Gastroesophageal sphincter (tissue), 3 donors: Measurements from ENCODE around the gene TM9SF1.

Source experiments
- EP300 ChIP-seq: sonication (generic); formaldehyde crosslinking; IDR thresholded peaks from one replicate; pipeline ENCODE4 v1.6.1; 2017; ENCODE audit warnings: antibody characterized with exemption, mild to moderate bottlenecking
- POLR2A ChIP-seq, 2 donors: fragments of 450-650 bp; IDR thresholded peaks; one replicate each; pipeline ENCODE4 v1.6.1; 2017; ENCODE audit warnings: antibody characterized with exemption in 2 of 2, mild to moderate bottlenecking in 2 of 2, moderate library complexity in 1 of 2
- POLR2AphosphoS5 ChIP-seq: sonication (generic); formaldehyde crosslinking; IDR thresholded peaks from one replicate; pipeline ENCODE4 v1.6.1; 2017; ENCODE audit warnings: antibody characterized with exemption
- TF ChIP-seq, protein P1 (sequence below), 4 experiments: fragments of 200-600 bp in 2 of 4; fragments of 450-650 bp in 2 of 4; sonication (generic) in 1 of 4; IDR thresholded peaks; one replicate each; pipeline ENCODE4 v1.5.1; 2017 to 2019; ENCODE audit warnings: antibody characterized with exemption in 4 of 4, mild to moderate bottlenecking in 2 of 4, moderate library complexity in 2 of 4

DNA sequence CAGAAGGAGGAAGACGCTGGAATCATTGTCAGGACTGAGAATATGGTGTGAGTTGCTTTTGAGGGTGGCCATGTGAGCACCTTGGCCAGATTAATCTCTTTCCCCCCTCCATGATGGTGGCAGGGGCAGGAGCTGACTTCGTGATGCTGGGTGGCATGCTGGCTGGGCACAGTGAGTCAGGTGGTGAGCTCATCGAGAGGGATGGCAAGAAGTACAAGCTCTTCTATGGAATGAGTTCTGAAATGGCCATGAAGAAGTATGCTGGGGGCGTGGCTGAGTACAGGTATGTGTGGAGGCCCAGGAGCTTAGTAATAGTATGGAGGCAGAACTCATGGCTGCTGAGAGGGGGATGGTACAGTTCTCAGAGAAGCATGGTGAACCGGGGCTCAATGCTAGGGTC is 42.9 kb upstream of the TM9SF1 start:
- TF ChIP-seq, protein P1, sequence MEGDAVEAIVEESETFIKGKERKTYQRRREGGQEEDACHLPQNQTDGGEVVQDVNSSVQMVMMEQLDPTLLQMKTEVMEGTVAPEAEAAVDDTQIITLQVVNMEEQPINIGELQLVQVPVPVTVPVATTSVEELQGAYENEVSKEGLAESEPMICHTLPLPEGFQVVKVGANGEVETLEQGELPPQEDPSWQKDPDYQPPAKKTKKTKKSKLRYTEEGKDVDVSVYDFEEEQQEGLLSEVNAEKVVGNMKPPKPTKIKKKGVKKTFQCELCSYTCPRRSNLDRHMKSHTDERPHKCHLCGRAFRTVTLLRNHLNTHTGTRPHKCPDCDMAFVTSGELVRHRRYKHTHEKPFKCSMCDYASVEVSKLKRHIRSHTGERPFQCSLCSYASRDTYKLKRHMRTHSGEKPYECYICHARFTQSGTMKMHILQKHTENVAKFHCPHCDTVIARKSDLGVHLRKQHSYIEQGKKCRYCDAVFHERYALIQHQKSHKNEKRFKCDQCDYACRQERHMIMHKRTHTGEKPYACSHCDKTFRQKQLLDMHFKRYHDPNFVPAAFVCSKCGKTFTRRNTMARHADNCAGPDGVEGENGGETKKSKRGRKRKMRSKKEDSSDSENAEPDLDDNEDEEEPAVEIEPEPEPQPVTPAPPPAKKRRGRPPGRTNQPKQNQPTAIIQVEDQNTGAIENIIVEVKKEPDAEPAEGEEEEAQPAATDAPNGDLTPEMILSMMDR (IDR thresholded peaks at IDR 0.05): no peak
- TF ChIP-seq POLR2AphosphoS5 (no peak), EP300 (no peak), POLR2A (IDR thresholded peaks at IDR 0.05) (no peak)
